Right hindlimb (tissue), 1 donor: Measurements from ENCODE around the gene CENPB.
"Not testable (repeated sequence)": the region's sequence is repeated elsewhere in the genome, so short reads cannot be mapped to it uniquely, and the experiment has no call there.

Experiments
- DNase-seq: peaks from one replicate; pipeline ENCODE4 v3.0.0-alpha.2; 2018

The CENPB gene

GRCh38 chr20:3786665-3787323, at the start of gene CENPB:
TSS of gene CENPB (minus strand) at chr20:3786740. CDS start at chr20:3786483, 257 bp downstream.
- peak; percentile 93 for DNase-seq

GRCh38 chr20:3836132-3836531, 49.6 kb upstream of the CENPB start:
- no peak for DNase-seq

GRCh38 chr20:3829891-3830290, 43.4 kb upstream of the CENPB start:
- not testable (repeated sequence) for DNase-seq

GRCh38 chr20:3828798-3829197, 42.3 kb upstream of the CENPB start:
- DNase-seq = no peak

GRCh38 chr20:3826420-3826819, 39.9 kb upstream of the CENPB start:
- no peak for DNase-seq

- DNase-seq = no peak
Measured at GRCh38 chr20:3825526-3825925, 39.0 kb upstream of the CENPB start.

GRCh38 chr20:3823881-3824280, 37.3 kb upstream of the CENPB start:
- no peak for DNase-seq

- no peak for DNase-seq
Measured at GRCh38 chr20:3821996-3822395, 35.5 kb upstream of the CENPB start.

GRCh38 chr20:3820901-3821727, 34.6 kb upstream of the CENPB start:
- no peak for DNase-seq

GRCh38 chr20:3820048-3820900, 33.7 kb upstream of the CENPB start, which contains the start of gene AP5S1:
TSS of gene AP5S1 (plus strand) at chr20:3820547. CDS start at chr20:3822118, 1,571 bp downstream.
- DNase-seq = peak; percentile 98

GRCh38 chr20:3819411-3820047, 33.0 kb upstream of the CENPB start:
- no peak for DNase-seq

GRCh38 chr20:3818155-3819151, 31.9 kb upstream of the CENPB start:
- DNase-seq = peak; percentile 65

- DNase-seq = no peak
Measured at GRCh38 chr20:3815703-3816315, 29.3 kb upstream of the CENPB start.

- DNase-seq = no peak
Measured at GRCh38 chr20:3814928-3815495, 28.5 kb upstream of the CENPB start.

- no peak for DNase-seq
Measured at GRCh38 chr20:3813848-3814581, 27.5 kb upstream of the CENPB start.

- DNase-seq = no peak
Measured at GRCh38 chr20:3812975-3813847, 26.7 kb upstream of the CENPB start.

GRCh38 chr20:3812259-3812681, 25.7 kb upstream of the CENPB start:
- DNase-seq = no peak

- peak; percentile 98 for DNase-seq
Measured at GRCh38 chr20:3811467-3812258, 25.1 kb upstream of the CENPB start.
